ENCODE results near the gene MUC5B. TPM values are rescaled to one million over a fixed set of nuclear protein-coding genes. Genes with fewer than 3 reads are reported as not detected.

Gene MUC5B
- total and polyA plus RNA-seq, 2 donors (not counting 1 experiment from before 2014, with no cell fraction given): not detected

GRCh38 chr11:1285876-1286275, 63.0 kb downstream of the MUC5B start:
- Histone ChIP-seq H3K4me3 (replicated peaks in 1 of 4; ENCODE audit: control extremely low read depth in 1 of 4, insufficient read depth in 1 of 4, low read depth in 3 of 4, low read length in 4 of 4) (no peak overlapping the region), H3K79me2 (ENCODE audit: control insufficient read depth, insufficient read depth, low read length) (no peaks in the 10 kb centered on the region), H4K20me1 (ENCODE audit: control insufficient read depth, extremely low read depth, insufficient read depth, low read length) (no peaks in the 10 kb centered on the region), H2AFZ (ENCODE audit: low read length) (no peak overlapping the region), H3K9me3 (ENCODE audit: control insufficient read depth, insufficient read depth, low read depth, low read length) (no peaks in the 10 kb centered on the region), H3K4me2 (ENCODE audit: extremely low read depth, insufficient read depth, low read length) (no peak overlapping the region), H3K4me1 (ENCODE audit: control insufficient read depth, extremely low read depth, insufficient read depth, low read length) (no peaks in the 10 kb centered on the region), H3K36me3 (ENCODE audit: control insufficient read depth, insufficient read depth, low read length) (peaks cover 25% of the 10 kb centered on the region), H3K9ac (ENCODE audit: insufficient read depth, low read length) (no peak overlapping the region), H3K27ac (ENCODE audit: insufficient read depth, low read length) (no peak overlapping the region), H3K27me3 (ENCODE audit: control insufficient read depth, insufficient read depth, low read length) (no peaks in the 10 kb centered on the region)
- DNase-seq (ENCODE audit: low read depth in 2 of 2): no peak
- TF ChIP-seq CTCF (conservative IDR thresholded peaks at IDR 0.05 in 1 of 2, IDR thresholded peaks at IDR 0.05 in 1 of 2; ENCODE audit: low read depth in 1 of 2, low read length in 2 of 2): no peak
- TF ChIP-seq EZH2 (IDR thresholded peaks at IDR 0.05; ENCODE audit: low read length, missing control alignments): no peak

- Histone ChIP-seq H3K36me3 (ENCODE audit: control insufficient read depth, insufficient read depth, low read length) (peaks cover 23% of the 10 kb centered on the region), H3K9me3 (ENCODE audit: control insufficient read depth, insufficient read depth, low read depth, low read length) (no peaks in the 10 kb centered on the region), H3K27ac (ENCODE audit: insufficient read depth, low read length) (no peak overlapping the region), H2AFZ (ENCODE audit: low read length) (no peak overlapping the region), H3K79me2 (ENCODE audit: control insufficient read depth, insufficient read depth, low read length) (no peaks in the 10 kb centered on the region), H3K9ac (ENCODE audit: insufficient read depth, low read length) (no peak overlapping the region), H3K4me3 (replicated peaks in 1 of 4; ENCODE audit: control extremely low read depth in 1 of 4, insufficient read depth in 1 of 4, low read depth in 3 of 4, low read length in 4 of 4) (no peak overlapping the region), H3K4me2 (ENCODE audit: extremely low read depth, insufficient read depth, low read length) (no peak overlapping the region), H3K27me3 (ENCODE audit: control insufficient read depth, insufficient read depth, low read length) (no peaks in the 10 kb centered on the region), H3K4me1 (ENCODE audit: control insufficient read depth, extremely low read depth, insufficient read depth, low read length) (no peaks in the 10 kb centered on the region), H4K20me1 (ENCODE audit: control insufficient read depth, extremely low read depth, insufficient read depth, low read length) (no peaks in the 10 kb centered on the region)
- TF ChIP-seq CTCF (conservative IDR thresholded peaks at IDR 0.05 in 1 of 2, IDR thresholded peaks at IDR 0.05 in 1 of 2; ENCODE audit: low read depth in 1 of 2, low read length in 2 of 2) (no peak), EZH2 (IDR thresholded peaks at IDR 0.05; ENCODE audit: low read length, missing control alignments) (no peak)
- DNase-seq (ENCODE audit: low read depth in 2 of 2): no peak
Observed at GRCh38 chr11:1287928-1288327, 65.1 kb downstream of the MUC5B start.

- no peaks in the 10 kb centered on the region for H4K20me1 ChIP-seq (ENCODE audit: control insufficient read depth, extremely low read depth, insufficient read depth, low read length)
- no peak overlapping the region for H2AFZ ChIP-seq (ENCODE audit: low read length)
- H3K79me2 ChIP-seq (ENCODE audit: control insufficient read depth, insufficient read depth, low read length): no peaks in the 10 kb centered on the region
- peaks cover 22% of the 10 kb centered on the region for H3K36me3 ChIP-seq (ENCODE audit: control insufficient read depth, insufficient read depth, low read length)
- no peak for DNase-seq (ENCODE audit: low read depth in 2 of 2)
- no peak for TF ChIP-seq EZH2 (IDR thresholded peaks at IDR 0.05; ENCODE audit: low read length, missing control alignments)
- TF ChIP-seq CTCF (conservative IDR thresholded peaks at IDR 0.05 in 1 of 2, IDR thresholded peaks at IDR 0.05 in 1 of 2; ENCODE audit: low read depth in 1 of 2, low read length in 2 of 2): no peak
- no peak overlapping the region for H3K4me3 ChIP-seq (replicated peaks in 1 of 4; ENCODE audit: control extremely low read depth in 1 of 4, insufficient read depth in 1 of 4, low read depth in 3 of 4, low read length in 4 of 4)
- H3K9me3 ChIP-seq (ENCODE audit: control insufficient read depth, insufficient read depth, low read depth, low read length): no peaks in the 10 kb centered on the region
- no peaks in the 10 kb centered on the region for H3K27me3 ChIP-seq (ENCODE audit: control insufficient read depth, insufficient read depth, low read length)
- no peak overlapping the region for H3K27ac ChIP-seq (ENCODE audit: insufficient read depth, low read length)
- H3K9ac ChIP-seq (ENCODE audit: insufficient read depth, low read length): no peak overlapping the region
- no peaks in the 10 kb centered on the region for H3K4me1 ChIP-seq (ENCODE audit: control insufficient read depth, extremely low read depth, insufficient read depth, low read length)
- no peak overlapping the region for H3K4me2 ChIP-seq (ENCODE audit: extremely low read depth, insufficient read depth, low read length)
Observed at GRCh38 chr11:1288426-1289151, 65.7 kb downstream of the MUC5B start.
